ENCODE results near the gene RBM24.

Gene RBM24

GRCh38 chr6:17283074-17283473 is 1.9 kb downstream of the RBM24 start:
- TF ChIP-seq CTCF (IDR thresholded peaks at IDR 0.05; ENCODE audit: low read depth, low read length): no peak
- DNase-seq (ENCODE audit: extremely low read depth, low read depth): no peak

- TF ChIP-seq CTCF (IDR thresholded peaks at IDR 0.05; ENCODE audit: low read depth, low read length): no peak
- DNase-seq (ENCODE audit: extremely low read depth, low read depth): no peak
Observed at GRCh38 chr6:17289630-17290061, 8.5 kb downstream of the RBM24 start.

- TF ChIP-seq CTCF (IDR thresholded peaks at IDR 0.05; ENCODE audit: low read depth, low read length): no peak
- no peak for DNase-seq (ENCODE audit: extremely low read depth, low read depth)
Observed at GRCh38 chr6:17291778-17292177, 10.6 kb downstream of the RBM24 start.

GRCh38 chr6:17292600-17293133 is 11.5 kb downstream of the RBM24 start:
- no peak for DNase-seq (ENCODE audit: extremely low read depth, low read depth)
- no peak for TF ChIP-seq CTCF (IDR thresholded peaks at IDR 0.05; ENCODE audit: low read depth, low read length)

- DNase-seq (ENCODE audit: extremely low read depth, low read depth): no peak
- TF ChIP-seq CTCF (IDR thresholded peaks at IDR 0.05; ENCODE audit: low read depth, low read length): no peak
Observed at GRCh38 chr6:17293395-17293794, 12.2 kb downstream of the RBM24 start.

- DNase-seq (ENCODE audit: extremely low read depth, low read depth): no peak
- no peak for TF ChIP-seq CTCF (IDR thresholded peaks at IDR 0.05; ENCODE audit: low read depth, low read length)
Observed at GRCh38 chr6:17297271-17298080, 16.3 kb downstream of the RBM24 start.

- TF ChIP-seq CTCF (IDR thresholded peaks at IDR 0.05; ENCODE audit: low read depth, low read length): no peak
Observed at GRCh38 chr6:17298257-17298656, 17.1 kb downstream of the RBM24 start.

More at GRCh38 chr6:17298257-17298656, 17.1 kb downstream of the RBM24 start:
- DNase-seq (ENCODE audit: extremely low read depth, low read depth): no peak

Data from AG09319 (cell line).